CD14-positive monocyte (primary cell): ENCODE results near the gene SPOPL. TPM values are rescaled to one million over a fixed set of nuclear protein-coding genes. Genes with fewer than 3 reads are reported as not detected.
A peak's percentile ranks its signal among the peaks of the same experiment; 100 is the strongest.

Experiments
- DNase-seq, 3 donors: peaks; one replicate each; pipeline ENCODE4 v3.0.0-alpha.2; 2011 to 2022
- H2AFZ ChIP-seq: 2 replicates; pipeline ENCODE4 v1.6.0; 2012; ENCODE audit warnings: mild to moderate bottlenecking, low read depth, low read length, inconsistent platforms; ENCODE audit not compliant: insufficient read depth, poor library complexity, severe bottlenecking
- H3K27ac ChIP-seq, 2 donors: 1 replicate in 1 of 2; 2 replicates in 1 of 2; pipeline ENCODE4 v1.5.1; 2012 to 2013; ENCODE audit warnings: low read length in 2 of 2, control low read depth in 1 of 2, inconsistent platforms in 1 of 2, low read depth in 1 of 2, mild to moderate bottlenecking in 1 of 2
- H3K27me3 ChIP-seq, 2 donors: one replicate each; pipeline versions ENCODE4 v1.6.0 to v1.6.1; 2011 to 2013; ENCODE audit warnings: low read length in 2 of 2; ENCODE audit not compliant: control insufficient read depth in 2 of 2, insufficient read depth in 2 of 2
- H3K36me3 ChIP-seq, 2 donors: replicated peaks in 1 of 2; 1 replicate in 1 of 2; 2 replicates in 1 of 2; pipeline versions ENCODE4 v1.5.1 to v1.6.1; 2012 to 2013; ENCODE audit warnings: low read length in 2 of 2, control low read depth in 1 of 2, inconsistent platforms in 1 of 2, mild to moderate bottlenecking in 1 of 2; ENCODE audit not compliant: insufficient read depth in 2 of 2, control insufficient read depth in 1 of 2
- H3K4me1 ChIP-seq, 2 donors: 1 replicate in 1 of 2; 2 replicates in 1 of 2; pipeline versions ENCODE4 v1.5.1 to v1.6.1; 2012 to 2013; ENCODE audit warnings: low read length in 2 of 2, control low read depth in 1 of 2, inconsistent platforms in 1 of 2, mild to moderate bottlenecking in 1 of 2, moderate library complexity in 1 of 2; ENCODE audit not compliant: insufficient read depth in 2 of 2, control insufficient read depth in 1 of 2
- H3K4me2 ChIP-seq: replicated peaks from 2 replicates; pipeline ENCODE3; 2012; ENCODE audit warnings: low read length, moderate library complexity, mild to moderate bottlenecking; ENCODE audit not compliant: poor library complexity, severe bottlenecking; ENCODE audit errors: extremely low read depth
- H3K4me3 ChIP-seq, 3 experiments: fragments of 200-600 bp in 1 of 3; sonication (generic) in 1 of 3; replicated peaks in 1 of 3; 1 replicate in 2 of 3; 2 replicates in 1 of 3; pipeline ENCODE4 v1.5.1; 2011 to 2013; ENCODE audit warnings: low read length in 3 of 3, mild to moderate bottlenecking in 3 of 3, control low read depth in 2 of 3, low read depth in 2 of 3, inconsistent platforms in 1 of 3, moderate library complexity in 1 of 3
- H3K79me2 ChIP-seq: 2 replicates; pipeline ENCODE4 v1.6.0; 2012; ENCODE audit warnings: mild to moderate bottlenecking, control low read depth, inconsistent platforms, low read length, moderate library complexity; ENCODE audit not compliant: insufficient read depth
- H3K9ac ChIP-seq: 2 replicates; pipeline ENCODE4 v1.6.0; 2017; ENCODE audit warnings: low read length, mild to moderate bottlenecking; ENCODE audit not compliant: insufficient read depth, poor library complexity, severe bottlenecking
- H3K9me3 ChIP-seq, 2 donors: replicated peaks in 1 of 2; 1 replicate in 1 of 2; 2 replicates in 1 of 2; pipeline versions ENCODE4 v1.5.1 to v1.6.1; 2012 to 2013; ENCODE audit warnings: low read length in 2 of 2, control low read depth in 1 of 2; ENCODE audit not compliant: control insufficient read depth in 1 of 2, insufficient read depth in 1 of 2
- H4K20me1 ChIP-seq: 2 replicates; pipeline ENCODE4 v1.6.0; 2012; ENCODE audit warnings: mild to moderate bottlenecking, low read length, control low read depth, moderate library complexity; ENCODE audit not compliant: insufficient read depth
- H3K27ac Mint-ChIP-seq, 7 donors: one replicate each; pipeline ENCODE4 v1.8.0; 2020; ENCODE audit warnings: mild to moderate bottlenecking in 7 of 7, mixed read lengths in 7 of 7, moderate library complexity in 6 of 7, inconsistent platforms in 2 of 7
- H3K27me3 Mint-ChIP-seq, 3 donors: one replicate each; pipeline ENCODE4 v1.8.0; 2021 to 2022; ENCODE audit warnings: low read depth in 3 of 3, mild to moderate bottlenecking in 3 of 3, mixed read lengths in 3 of 3, moderate library complexity in 3 of 3, inconsistent platforms in 1 of 3
- H3K36me3 Mint-ChIP-seq, 2 donors: one replicate each; pipeline ENCODE4 v1.8.0; 2020; ENCODE audit warnings: mixed read lengths in 2 of 2, inconsistent platforms in 1 of 2, mild to moderate bottlenecking in 1 of 2
- H3K4me1 Mint-ChIP-seq: one replicate; pipeline ENCODE4 v1.8.0; 2020; ENCODE audit warnings: mild to moderate bottlenecking, mixed read lengths
- H3K4me3 Mint-ChIP-seq, 2 donors: one replicate each; pipeline ENCODE4 v1.8.0; 2020; ENCODE audit warnings: mild to moderate bottlenecking in 2 of 2, mixed read lengths in 2 of 2, moderate library complexity in 1 of 2
- H3K9me3 Mint-ChIP-seq, 7 donors: one replicate each; pipeline ENCODE4 v1.8.0; 2020 to 2022; ENCODE audit warnings: mixed read lengths in 7 of 7, mild to moderate bottlenecking in 6 of 7, moderate library complexity in 6 of 7, inconsistent platforms in 2 of 7
- CTCF ChIP-seq: fragments of 200-600 bp; IDR thresholded peaks from one replicate; pipeline ENCODE4 v1.8.0; 2022; ENCODE audit warnings: antibody characterized with exemption, mild to moderate bottlenecking
- WGBS: methylation state at CpG from one replicate; pipeline ENCODE4 v1.1.5; 2013; ENCODE audit warnings: missing lambda C conversion rate; ENCODE audit not compliant: insufficient coverage; 5-methylcytosine and 5-hydroxymethylcytosine counted together
- intact Hi-C, 2 donors: fragments of 100-400 bp; cut with micrococcal nuclease; formaldehyde crosslinking; loops; one replicate each; pipeline versions ENCODE4 v1.15.0 to v1.15.1; 2023
- polyA minus RNA-seq: library from RNA; depleted of rRNA, polyadenylated mRNA; stranded (reverse); fragments of >200 nt; gene quantifications from 2 replicates; pipeline ENCODE4 v1.2.3, GENCODE V29; 2012
- polyA plus RNA-seq, 3 donors: library from polyadenylated mRNA; depleted of rRNA in 1 of 3; unstranded in 2 of 3; stranded (reverse) in 1 of 3; fragments of 300-500 nt in 2 of 3; fragments of >200 nt in 1 of 3; fragmentation: Illumina TruSeq in 2 of 3; gene quantifications; 1 replicate in 2 of 3; 2 replicates in 1 of 3; pipeline ENCODE4 v1.2.3, GENCODE V29; 2012 to 2021
- total RNA-seq, 12 experiments: library from RNA in 1 of 12; stranded (reverse) in 1 of 12; fragments of 120-200 nt in 1 of 12; gene quantifications; one replicate each; pipeline ENCODE4 v1.2.4 and lab custom pipeline; 2013 to 2026; ENCODE audit warnings: mixed read lengths in 6 of 12, inconsistent platforms in 1 of 12

Gene SPOPL
- 53.5 TPM for total RNA-seq (2013)
- polyA plus RNA-seq (10 to 100 TPM; 13.1 to 22.4 (median 18.1) TPM), polyA minus RNA-seq (29.8 and 32.6 TPM in 2 replicates), total RNA-seq (lab: John Stamatoyannopoulos, UW) (37.2 to 229 (median 166) reads per million in 11 experiments)

GRCh38 chr2:138501425-138502254, at the start of gene SPOPL:
TSS of gene SPOPL (plus strand) at chr2:138501770. CDS start at chr2:138550217, 48,447 bp downstream.
- peaks cover 0 to 1% (median 0%) of the 10 kb centered on the region in 7 donors for H3K9me3 Mint-ChIP-seq
- TF ChIP-seq CTCF, result peak; percentile 31
- peak within 1 kb of the TSS; percentile 88 for H3K9ac ChIP-seq
- peak within 1 kb of the TSS; percentile 97 for H2AFZ ChIP-seq
- peaks cover 5 to 8% of the 10 kb centered on the region in 2 donors for H3K36me3 Mint-ChIP-seq
- peak within 1 kb of the TSS; percentile 98 for H3K4me2 ChIP-seq
- H3K4me3 ChIP-seq, result peak within 1 kb of the TSS; percentile 94 to 98 (median 95)
- no peaks in the 10 kb centered on the region for H3K36me3 ChIP-seq
- DNase-seq, result peak; percentile 76 to 90 (median 89)
- peak within 1 kb of the TSS; percentile 89 to 92 for H3K27ac ChIP-seq
- H3K79me2 ChIP-seq, result peaks cover 64% of the 10 kb centered on the region
- no peaks in the 10 kb centered on the region for H3K9me3 ChIP-seq
- peak within 1 kb of the TSS; percentile 94 to 100 (median 98) for H3K27ac Mint-ChIP-seq
- whole genome bisulfite sequencing, result under 1% methylated on average over 76 of the region's 86 CpGs
- H3K27me3 ChIP-seq, result no peaks in the 10 kb centered on the region
- H3K4me3 Mint-ChIP-seq, result peak within 1 kb of the TSS; percentile 100
- intact Hi-C loops, result loop anchor here (5.0 to 10.0 kb wide), 2 partner anchors 534 to 537 kb away; partner anchors contain the start of gene HNMT (in 1 of the 2)
- peaks cover 0 to 2% (median 0%) of the 10 kb centered on the region in 3 donors for H3K27me3 Mint-ChIP-seq
- H3K4me1 ChIP-seq, result peaks cover 54 to 70% of the 10 kb centered on the region in 2 donors
- H4K20me1 ChIP-seq, result peaks cover 17% of the 10 kb centered on the region
- H3K4me1 Mint-ChIP-seq, result peaks cover 56% of the 10 kb centered on the region

- no peaks in the 10 kb centered on the region for H3K27me3 Mint-ChIP-seq
- H3K27me3 ChIP-seq, result no peaks in the 10 kb centered on the region
- no CpG with 5 or more reads among the region's 1 CpG for WGBS
- TF ChIP-seq CTCF, result no peak
- no peak for DNase-seq
- H3K9me3 ChIP-seq, result peaks cover 0 to 4% of the 10 kb centered on the region in 2 donors
- peaks cover 0 to 13% (median 3%) of the 10 kb centered on the region in 7 donors for H3K9me3 Mint-ChIP-seq
- no peak overlapping the region for H3K4me3 Mint-ChIP-seq
- H3K4me1 Mint-ChIP-seq, result no peaks in the 10 kb centered on the region
- no peak overlapping the region for H3K4me3 ChIP-seq
- intact Hi-C loops, result no loop called here
- no peaks in the 10 kb centered on the region for H3K36me3 ChIP-seq
- H3K9ac ChIP-seq, result no peak overlapping the region
- no peaks in the 10 kb centered on the region for H3K79me2 ChIP-seq
- H3K27ac Mint-ChIP-seq, result no peak overlapping the region
- no peaks in the 10 kb centered on the region for H4K20me1 ChIP-seq
- H3K36me3 Mint-ChIP-seq, result no peaks in the 10 kb centered on the region
- H2AFZ ChIP-seq, result no peak overlapping the region
- H3K27ac ChIP-seq, result no peak overlapping the region
- H3K4me1 ChIP-seq, result no peaks in the 10 kb centered on the region
- no peak overlapping the region for H3K4me2 ChIP-seq
Measured at GRCh38 chr2:138452324-138452723, 49.2 kb upstream of the SPOPL start.
